IMR-90 (cell line): ENCODE results near the gene TIE1. TPM values are rescaled to one million over a fixed set of nuclear protein-coding genes. Genes with fewer than 3 reads are reported as not detected.

Experiments used
- BHLHE40 ChIP-seq: fragments of 150-350 bp; IDR thresholded peaks from 2 replicates; pipeline ENCODE4 v1.6.1; 2016; ENCODE audit warnings: mild to moderate bottlenecking, low read depth, low read length
- CEBPB ChIP-seq: IDR thresholded peaks from 2 replicates; pipeline ENCODE4 v1.6.1; 2012; ENCODE audit warnings: low read depth, low read length, improper control_type of control experiment
- MAFK ChIP-seq: IDR thresholded peaks from 2 replicates; pipeline ENCODE4 v1.6.1; 2012; ENCODE audit warnings: low read depth, low read length, improper control_type of control experiment
- RAD21 ChIP-seq: IDR thresholded peaks from 2 replicates; pipeline ENCODE4 v1.6.1; 2012; ENCODE audit warnings: low read length, improper control_type of control experiment
- polyA plus RNA-seq, 3 experiments: library from polyadenylated mRNA; depleted of rRNA; stranded (reverse); fragments of >200 nt; gene quantifications; 2 replicates each; pipeline ENCODE4 v1.2.3, GENCODE V29; 2012; ENCODE audit warnings: low replicate concordance in 1 of 3
- total RNA-seq: library from RNA; depleted of rRNA; stranded (reverse); fragments of >200 nt; gene quantifications from 2 replicates; pipeline ENCODE4 v1.2.3, GENCODE V29; 2012
- TF ChIP-seq, protein P1 (sequence below): fragments of 150-350 bp; IDR thresholded peaks from 2 replicates; pipeline ENCODE4 v1.6.1; 2016; ENCODE audit warnings: low read depth, mild to moderate bottlenecking, low read length, moderate library complexity, borderline replicate concordance
- TF ChIP-seq, protein P2 (sequence below): fragments of 150-350 bp; IDR thresholded peaks from 2 replicates; pipeline ENCODE4 v1.6.1; 2017; ENCODE audit warnings: mild to moderate bottlenecking, antibody characterized with exemption, low read length, low read depth

TIE1 gene
- total and polyA plus RNA-seq, 2 of the 4 experiments (the other 2 are of a cell fraction): 2.3 to 7.5 TPM

DNA sequence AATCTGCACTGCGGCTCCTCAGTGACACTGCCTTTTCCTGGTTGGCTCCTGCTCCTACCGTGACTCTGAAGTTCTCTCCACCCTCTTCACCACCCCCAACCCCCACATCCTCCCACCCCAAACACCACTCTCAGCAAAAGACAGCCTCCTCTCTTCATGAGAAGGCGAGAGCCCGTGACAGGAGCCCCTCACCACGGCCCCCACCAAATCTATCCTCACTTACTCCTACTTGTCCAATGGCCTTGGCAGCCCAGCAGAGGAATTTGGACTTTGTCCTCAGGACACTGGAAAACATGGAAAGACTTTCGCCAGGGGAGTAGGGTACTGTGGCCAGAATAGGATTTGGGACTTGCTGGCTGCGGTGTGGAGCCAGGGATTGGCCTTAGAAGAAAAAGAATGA is 24.1 kb upstream of the TIE1 start (continued):
- TF ChIP-seq, protein P1, sequence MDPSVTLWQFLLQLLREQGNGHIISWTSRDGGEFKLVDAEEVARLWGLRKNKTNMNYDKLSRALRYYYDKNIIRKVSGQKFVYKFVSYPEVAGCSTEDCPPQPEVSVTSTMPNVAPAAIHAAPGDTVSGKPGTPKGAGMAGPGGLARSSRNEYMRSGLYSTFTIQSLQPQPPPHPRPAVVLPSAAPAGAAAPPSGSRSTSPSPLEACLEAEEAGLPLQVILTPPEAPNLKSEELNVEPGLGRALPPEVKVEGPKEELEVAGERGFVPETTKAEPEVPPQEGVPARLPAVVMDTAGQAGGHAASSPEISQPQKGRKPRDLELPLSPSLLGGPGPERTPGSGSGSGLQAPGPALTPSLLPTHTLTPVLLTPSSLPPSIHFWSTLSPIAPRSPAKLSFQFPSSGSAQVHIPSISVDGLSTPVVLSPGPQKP: no peak
- TF ChIP-seq MAFK: no peak
- no peak for TF ChIP-seq CEBPB
- no peak for TF ChIP-seq RAD21
- no peak for TF ChIP-seq BHLHE40
- TF ChIP-seq, protein P2, sequence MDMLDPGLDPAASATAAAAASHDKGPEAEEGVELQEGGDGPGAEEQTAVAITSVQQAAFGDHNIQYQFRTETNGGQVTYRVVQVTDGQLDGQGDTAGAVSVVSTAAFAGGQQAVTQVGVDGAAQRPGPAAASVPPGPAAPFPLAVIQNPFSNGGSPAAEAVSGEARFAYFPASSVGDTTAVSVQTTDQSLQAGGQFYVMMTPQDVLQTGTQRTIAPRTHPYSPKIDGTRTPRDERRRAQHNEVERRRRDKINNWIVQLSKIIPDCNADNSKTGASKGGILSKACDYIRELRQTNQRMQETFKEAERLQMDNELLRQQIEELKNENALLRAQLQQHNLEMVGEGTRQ: no peak
